Suprapubic skin (tissue), 4 donors: ENCODE results near the gene SPDYE17. TPM values are rescaled to one million over a fixed set of nuclear protein-coding genes. Genes with fewer than 3 reads are reported as not detected.
"Not testable (repeated sequence)": the region's sequence is repeated elsewhere in the genome, so short reads cannot be mapped to it uniquely, and the experiment has no call there.

Experiments used
- DNase-seq, 2 donors: peaks; one replicate each; pipeline ENCODE4 v3.0.0-alpha.2; 2019; ENCODE audit warnings: low spot score in 2 of 2
- H3K27ac ChIP-seq: fragments of 200-600 bp; sonication (generic); one replicate; pipeline ENCODE4 v1.5.1; 2019
- H3K27me3 ChIP-seq: fragments of 200-600 bp; sonication (generic); one replicate; pipeline ENCODE4 v1.5.1; 2019
- H3K36me3 ChIP-seq: fragments of 200-600 bp; sonication (generic); one replicate; pipeline ENCODE4 v1.5.1; 2019
- H3K4me1 ChIP-seq: fragments of 200-600 bp; sonication (generic); one replicate; pipeline ENCODE4 v1.5.1; 2019
- H3K4me3 ChIP-seq: fragments of 200-600 bp; sonication (generic); one replicate; pipeline ENCODE4 v1.5.1; 2019; ENCODE audit warnings: mild to moderate bottlenecking
- H3K9me3 ChIP-seq: fragments of 200-600 bp; sonication (generic); one replicate; pipeline ENCODE4 v1.5.1; 2019
- WGBS: methylation state at CpG from one replicate; pipeline ENCODE4 v1.1.5; 2018; 5-methylcytosine and 5-hydroxymethylcytosine counted together
- total RNA-seq, 4 donors: library from RNA; depleted of rRNA; stranded (reverse); fragments of >200 nt; gene quantifications; one replicate each; pipeline ENCODE4 v1.1.0, GENCODE V29; 2016

The SPDYE17 gene
- not detected for total RNA-seq

- H3K27me3 ChIP-seq, result not testable (repeated sequence)
- no CpG with 5 or more reads among the region's 8 CpGs for WGBS
Observed at GRCh38 chr7:77032261-77032660, at the start of gene SPDYE17. TSS of gene SPDYE17 (minus strand) at chr7:77032361. CDS start at chr7:77030570, 1,791 bp downstream.

DNA sequence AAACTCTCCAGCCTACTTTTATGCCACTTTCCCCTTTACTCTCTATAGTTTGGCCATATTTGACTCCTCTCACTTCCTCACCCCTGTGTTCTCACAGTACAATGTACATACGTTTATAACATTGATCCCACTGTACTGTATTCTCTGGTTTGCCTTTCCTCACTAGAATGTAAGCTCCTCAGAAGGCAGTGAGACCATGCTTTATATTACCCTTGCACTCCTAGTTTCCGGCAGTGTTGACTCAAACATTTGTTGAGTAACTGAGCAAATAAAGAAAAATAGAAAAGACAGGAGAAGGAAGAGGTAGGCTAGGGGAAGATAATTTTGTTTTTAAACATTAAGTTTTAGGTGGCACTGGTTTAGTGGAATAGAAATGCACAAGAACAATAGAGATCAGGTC lies 48.1 kb upstream of the SPDYE17 start:
- 82% methylated on average over 2 of the region's 2 CpGs for WGBS
- H3K4me1 ChIP-seq, DNase-seq, H3K36me3 ChIP-seq, H3K27ac ChIP-seq, H3K4me3 ChIP-seq, H3K27me3 ChIP-seq, H3K9me3 ChIP-seq: not testable (repeated sequence)

More at GRCh38 chr7:77032261-77032660, at the start of gene SPDYE17:
- not testable (repeated sequence) for H3K4me1 ChIP-seq, H3K4me3 ChIP-seq, H3K36me3 ChIP-seq, H3K27ac ChIP-seq, H3K9me3 ChIP-seq, DNase-seq

GRCh38 chr7:77079624-77080023 lies 47.5 kb upstream of the SPDYE17 start:
- H3K4me1 ChIP-seq, H3K4me3 ChIP-seq, H3K9me3 ChIP-seq, H3K36me3 ChIP-seq, DNase-seq, H3K27me3 ChIP-seq, H3K27ac ChIP-seq: not testable (repeated sequence)
- WGBS, result 66% methylated on average over 4 of the region's 5 CpGs

DNA sequence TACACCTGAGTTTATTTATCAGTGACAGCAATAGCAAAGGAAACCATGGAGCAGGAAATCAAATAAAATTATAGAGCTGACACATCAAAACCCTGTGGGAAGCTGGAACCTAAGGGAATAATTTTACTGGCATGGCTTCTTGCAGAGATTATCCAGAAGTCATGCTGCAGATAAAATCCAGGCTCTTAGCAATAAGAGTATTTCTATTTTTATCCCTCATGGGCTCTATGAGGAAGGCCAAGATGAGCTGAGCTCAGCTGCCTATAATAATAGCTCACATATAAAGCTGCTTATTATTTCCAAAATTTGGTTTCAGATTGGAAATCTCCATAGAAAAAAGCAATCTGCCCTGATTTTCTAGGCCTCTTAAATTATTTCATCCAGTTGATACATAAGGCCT lies 47.0 kb upstream of the SPDYE17 start:
- H3K9me3 ChIP-seq, H3K27ac ChIP-seq, DNase-seq, H3K36me3 ChIP-seq, H3K4me3 ChIP-seq, H3K4me1 ChIP-seq, H3K27me3 ChIP-seq: not testable (repeated sequence)

DNA sequence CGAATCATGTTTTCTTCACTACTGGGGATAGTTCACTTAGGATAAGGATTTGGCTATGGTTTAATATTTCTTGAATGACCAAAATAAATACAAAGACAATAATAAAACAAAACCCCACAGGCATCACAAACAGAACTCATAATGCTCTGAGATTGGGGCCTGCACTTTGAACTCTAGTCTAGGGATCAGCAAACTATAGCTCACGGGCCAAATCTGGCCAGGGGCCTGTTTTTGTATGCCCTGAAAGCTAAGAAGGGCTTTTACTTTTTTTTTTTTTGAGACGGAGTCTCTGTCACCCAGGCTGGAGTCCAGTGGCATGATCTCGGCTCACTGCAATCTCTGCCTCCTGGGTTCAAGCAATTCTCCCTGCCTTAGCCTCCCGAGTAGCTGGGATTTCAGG lies 44.9 kb upstream of the SPDYE17 start:
- not testable (repeated sequence) for H3K27me3 ChIP-seq, H3K4me3 ChIP-seq, H3K27ac ChIP-seq, H3K4me1 ChIP-seq, DNase-seq, H3K36me3 ChIP-seq, H3K9me3 ChIP-seq
- 97% methylated on average over 4 of the region's 5 CpGs for WGBS

DNA sequence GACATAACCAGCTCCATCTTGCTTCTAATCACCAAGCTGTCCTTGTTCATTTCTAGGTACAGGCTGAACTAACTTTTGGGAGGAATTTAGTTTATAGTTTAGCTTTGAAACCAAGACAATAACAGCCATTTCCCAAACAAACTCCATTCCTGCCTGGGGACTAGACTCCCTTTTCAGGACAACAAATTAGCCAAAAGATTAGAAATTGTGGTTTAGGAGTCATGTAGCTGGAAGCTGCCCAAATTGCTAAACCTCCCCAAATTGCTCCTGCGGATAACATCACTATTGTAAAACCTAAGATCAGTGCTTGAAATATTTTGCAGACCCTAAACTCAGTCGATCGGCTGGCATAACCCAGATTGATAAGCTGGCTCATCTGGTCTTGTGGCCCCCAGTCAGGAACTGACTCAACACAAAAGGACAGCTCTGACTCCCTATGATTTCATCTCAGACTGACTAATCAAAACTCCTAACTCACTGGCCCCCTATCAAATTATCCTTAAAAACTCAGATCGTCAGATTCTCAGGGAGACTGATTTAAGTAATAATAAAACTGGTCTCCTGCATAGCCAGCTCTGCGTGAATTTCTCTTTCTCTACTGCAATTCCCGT lies 42.7 kb upstream of the SPDYE17 start:
- H3K36me3 ChIP-seq, H3K27me3 ChIP-seq, H3K4me1 ChIP-seq, H3K27ac ChIP-seq, H3K9me3 ChIP-seq, DNase-seq, H3K4me3 ChIP-seq: not testable (repeated sequence)
- 82% methylated on average over 2 of the region's 6 CpGs for WGBS

GRCh38 chr7:77071108-77071507 lies 38.9 kb upstream of the SPDYE17 start:
- not testable (repeated sequence) for H3K27ac ChIP-seq, H3K4me1 ChIP-seq, H3K27me3 ChIP-seq, H3K4me3 ChIP-seq, DNase-seq, H3K9me3 ChIP-seq, H3K36me3 ChIP-seq
- 93% methylated on average over 6 of the region's 6 CpGs for WGBS

DNA sequence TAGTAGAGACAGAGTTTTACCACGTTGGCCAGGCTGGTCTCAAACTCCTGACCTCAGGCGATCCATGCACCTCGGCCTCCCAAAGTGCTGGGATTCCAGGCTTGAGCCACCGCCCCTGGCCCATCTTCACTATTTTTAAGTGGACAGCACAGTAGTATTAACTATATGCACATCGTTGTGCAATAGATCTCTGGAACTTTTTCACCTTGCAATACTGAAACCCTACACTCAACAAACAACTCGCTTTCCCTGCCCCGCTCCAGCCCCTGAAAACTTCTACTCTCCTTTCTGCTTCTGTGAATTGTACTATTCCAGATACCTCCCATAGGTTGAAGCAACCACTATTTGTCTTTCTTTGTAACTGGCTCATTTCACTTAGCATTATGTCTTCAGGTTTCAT lies 33.7 kb upstream of the SPDYE17 start:
- H3K4me1 ChIP-seq, H3K4me3 ChIP-seq, H3K27ac ChIP-seq, H3K9me3 ChIP-seq, DNase-seq, H3K36me3 ChIP-seq, H3K27me3 ChIP-seq: not testable (repeated sequence)
- WGBS, result 94% methylated on average over 7 of the region's 7 CpGs

DNA sequence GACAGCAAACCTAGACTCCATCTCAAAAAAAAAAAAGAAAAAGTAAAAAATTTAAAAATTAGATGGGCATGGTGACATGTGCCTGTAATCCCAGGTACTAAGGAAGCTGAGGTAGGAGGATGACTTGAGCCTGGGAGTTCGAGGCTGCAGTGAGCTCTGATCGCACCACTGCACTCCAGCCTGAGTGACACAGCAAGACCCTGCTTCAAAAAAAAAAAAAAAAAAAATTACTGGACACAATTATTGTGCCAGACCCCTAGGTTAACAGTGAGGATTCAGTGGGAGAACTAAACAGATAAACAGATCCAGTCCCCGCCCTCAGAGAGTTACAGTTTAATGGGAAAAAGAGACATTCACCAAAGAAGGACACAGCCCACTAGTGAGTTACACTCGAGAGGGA lies 31.6 kb upstream of the SPDYE17 start:
- WGBS, result 83% methylated on average over 4 of the region's 4 CpGs
- not testable (repeated sequence) for H3K27ac ChIP-seq, H3K4me1 ChIP-seq, DNase-seq, H3K27me3 ChIP-seq, H3K9me3 ChIP-seq, H3K4me3 ChIP-seq
- peaks cover 11% of the 10 kb centered on the region for H3K36me3 ChIP-seq

GRCh38 chr7:77062557-77062956 lies 30.4 kb upstream of the SPDYE17 start, which contains the start of gene SPDYE18:
TSS of gene SPDYE18 (minus strand) at chr7:77062558. CDS start at chr7:77060512, 2,046 bp downstream.
- not testable (repeated sequence) for H3K9me3 ChIP-seq, H3K4me3 ChIP-seq, DNase-seq, H3K4me1 ChIP-seq, H3K27ac ChIP-seq, H3K27me3 ChIP-seq
- WGBS, result no CpG with 5 or more reads among the region's 4 CpGs
- H3K36me3 ChIP-seq, result peaks cover 11% of the 10 kb centered on the region

DNA sequence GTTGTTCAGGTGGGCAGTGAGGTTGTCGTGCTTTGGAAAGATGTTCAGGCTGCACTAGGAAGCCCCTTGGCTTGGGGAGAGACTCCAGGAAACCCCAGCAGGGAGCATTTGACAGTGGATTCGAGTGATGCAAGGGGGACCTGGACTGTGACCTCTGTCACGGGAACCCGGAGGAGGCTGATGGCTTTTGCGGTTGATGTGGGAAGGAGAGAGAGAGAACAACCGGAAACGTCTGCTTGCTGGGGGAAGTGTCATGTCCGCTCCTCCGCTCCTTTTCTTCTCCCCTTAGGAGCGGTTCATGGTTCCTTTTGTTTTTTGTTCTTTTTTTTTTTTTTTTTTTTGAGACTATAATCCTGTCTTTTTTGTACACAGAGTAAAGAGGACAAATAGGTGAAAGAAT lies 5.8 kb downstream of the SPDYE17 start:
- not testable (repeated sequence) for H3K4me3 ChIP-seq, DNase-seq, H3K9me3 ChIP-seq, H3K4me1 ChIP-seq, H3K27me3 ChIP-seq, H3K36me3 ChIP-seq, H3K27ac ChIP-seq
- 94% methylated on average over 6 of the region's 10 CpGs for WGBS

GRCh38 chr7:77010074-77010680 lies 22.0 kb downstream of the SPDYE17 start:
- not testable (repeated sequence) for H3K27ac ChIP-seq, DNase-seq, H3K9me3 ChIP-seq, H3K4me1 ChIP-seq, H3K36me3 ChIP-seq, H3K27me3 ChIP-seq, H3K4me3 ChIP-seq
- 78% methylated on average over 13 of the region's 16 CpGs for WGBS

- H3K4me1 ChIP-seq, H3K4me3 ChIP-seq, H3K36me3 ChIP-seq, H3K27me3 ChIP-seq, H3K9me3 ChIP-seq, H3K27ac ChIP-seq: not testable (repeated sequence)
- WGBS, result 20% methylated on average over 10 of the region's 10 CpGs
- DNase-seq, result peak; percentile 90 to 91
Observed at GRCh38 chr7:77008000-77008399, 24.2 kb downstream of the SPDYE17 start.

DNA sequence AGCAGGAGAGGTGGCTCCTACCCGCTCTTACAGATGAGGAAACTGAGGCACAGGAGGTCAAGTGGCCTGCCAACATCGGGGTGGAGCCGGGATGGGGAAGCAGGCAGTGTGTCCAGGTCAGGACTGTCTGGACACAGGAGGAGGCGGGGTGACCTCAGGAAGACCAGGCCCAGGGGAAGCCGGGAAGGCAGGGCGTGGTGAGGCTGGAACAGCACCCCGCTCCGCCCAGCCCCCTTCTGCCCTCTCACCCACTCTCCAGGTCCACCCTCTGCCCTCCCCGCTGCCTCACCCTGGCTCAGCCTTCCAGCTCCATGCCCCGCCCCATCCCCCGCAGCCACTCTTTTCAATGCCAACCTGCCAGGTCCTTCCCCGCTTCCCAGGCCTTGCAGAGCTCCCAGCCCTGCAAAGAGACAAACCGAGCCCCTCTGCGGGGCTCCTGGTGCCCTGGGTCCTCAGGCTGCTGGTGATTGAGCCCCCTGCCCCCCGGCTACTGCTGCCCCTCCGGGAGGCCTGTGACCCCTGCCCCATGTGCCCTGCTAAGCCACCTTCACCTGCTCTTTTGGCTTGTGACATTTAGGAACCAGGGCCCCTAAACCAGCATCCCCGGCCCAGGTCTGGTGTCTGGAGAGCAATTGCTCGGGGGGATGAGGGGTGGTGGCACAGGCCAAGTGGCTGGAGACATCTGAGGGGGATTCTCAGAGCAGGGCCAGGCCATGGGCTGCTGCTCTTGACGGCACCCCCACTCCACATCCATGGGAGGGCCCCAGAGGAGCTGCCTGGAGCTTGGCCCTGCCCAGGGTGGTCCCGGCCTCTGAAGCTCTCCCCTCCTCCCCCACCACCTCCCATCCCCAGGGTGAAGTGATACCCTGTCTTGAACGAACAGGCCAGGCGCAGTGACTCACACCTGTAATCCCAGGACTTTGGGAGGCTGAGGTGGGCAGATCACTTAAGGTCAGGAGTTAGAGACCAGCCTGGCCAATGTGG lies 25.7 kb downstream of the SPDYE17 start:
- H3K4me1 ChIP-seq, H3K36me3 ChIP-seq, DNase-seq, H3K4me3 ChIP-seq, H3K27me3 ChIP-seq, H3K9me3 ChIP-seq, H3K27ac ChIP-seq: not testable (repeated sequence)
- WGBS, result 84% methylated on average over 5 of the region's 22 CpGs
